IPS DF 6.9 (cell line): ENCODE results near the gene GLOD4.

Source experiments
- DNase-seq: peaks from one replicate; pipeline ENCODE4 v3.0.0-alpha.2; 2013; ENCODE audit warnings: low read depth, low spot score
- H3K27ac ChIP-seq: one replicate; pipeline ENCODE4 v1.5.1; 2013; ENCODE audit warnings: low read length, control low read depth
- H3K27me3 ChIP-seq: 2 replicates; pipeline ENCODE4 v1.6.1; 2013; ENCODE audit warnings: mild to moderate bottlenecking, low read length; ENCODE audit not compliant: control insufficient read depth, insufficient read depth
- H3K36me3 ChIP-seq: 2 replicates; pipeline ENCODE4 v1.6.1; 2013; ENCODE audit warnings: low read length; ENCODE audit not compliant: control insufficient read depth, insufficient read depth
- H3K4me1 ChIP-seq: 2 replicates; pipeline ENCODE4 v1.6.1; 2013; ENCODE audit warnings: low read length; ENCODE audit not compliant: control insufficient read depth, insufficient read depth
- H3K4me3 ChIP-seq: 2 replicates; pipeline ENCODE4 v1.5.1; 2013; ENCODE audit warnings: mild to moderate bottlenecking, low read length
- H3K9me3 ChIP-seq: 2 replicates; pipeline ENCODE4 v1.6.1; 2013; ENCODE audit warnings: low read length, inconsistent platforms; ENCODE audit not compliant: control insufficient read depth, insufficient read depth
- WGBS: extraction: QIAGEN DNeasy Blood & Tissue Kit; methylation state at CpG from one replicate; pipeline ENCODE4 v1.1.7; 2013; ENCODE audit warnings: mixed read lengths, missing lambda C conversion rate; ENCODE audit not compliant: insufficient read length, insufficient coverage; 5-methylcytosine and 5-hydroxymethylcytosine counted together

GLOD4 gene

DNA sequence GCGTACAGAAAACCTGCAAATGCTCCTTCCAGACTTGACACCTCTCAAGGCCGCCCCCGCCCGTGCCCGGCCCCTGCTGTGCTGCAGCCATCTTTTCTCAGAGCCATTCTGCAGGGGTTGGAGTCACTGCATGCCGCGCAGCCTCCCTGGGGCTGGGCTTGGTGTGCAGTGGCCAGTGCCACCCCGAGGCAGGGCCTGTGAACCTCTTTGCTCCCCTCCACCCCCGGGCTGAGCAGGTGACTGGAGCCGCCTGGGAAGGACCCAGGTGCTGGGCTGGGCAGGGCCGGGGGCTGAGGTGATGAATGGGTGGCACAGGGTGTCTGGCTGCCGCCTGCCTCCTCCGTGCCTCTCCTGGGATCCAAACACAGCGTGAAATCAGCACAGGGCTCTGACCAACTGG lies 20.4 kb upstream of the GLOD4 start:
- no peak overlapping the region for H3K27ac ChIP-seq
- H3K4me1 ChIP-seq = no peaks in the 10 kb centered on the region

DNA sequence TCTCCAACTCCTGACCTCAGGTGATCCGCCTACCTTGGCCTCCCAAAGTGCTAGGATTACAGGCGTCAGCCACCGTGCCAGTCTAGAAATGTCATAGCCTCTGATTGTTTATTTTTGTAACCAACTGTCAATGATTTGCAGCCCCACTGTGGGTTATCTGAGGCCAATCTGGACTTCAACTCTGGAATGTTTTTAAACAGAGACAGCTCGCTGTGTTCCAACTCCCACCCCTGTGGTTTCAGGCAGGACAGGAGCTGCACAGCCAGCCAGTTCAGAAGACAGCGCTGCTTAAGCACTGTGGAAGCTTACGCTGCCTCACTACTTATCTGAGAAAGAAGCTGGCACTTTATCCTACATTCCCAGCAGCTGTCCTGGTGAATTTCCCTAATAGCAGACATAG lies 19.6 kb upstream of the GLOD4 start:
- H3K4me1 ChIP-seq = no peaks in the 10 kb centered on the region
- DNase-seq = no peak
- peaks cover 3% of the 10 kb centered on the region for H3K36me3 ChIP-seq
- H3K9me3 ChIP-seq = no peaks in the 10 kb centered on the region
- no CpG with 5 or more reads among the region's 6 CpGs for WGBS
- no peak overlapping the region for H3K4me3 ChIP-seq
- no peaks in the 10 kb centered on the region for H3K27me3 ChIP-seq
- no peak overlapping the region for H3K27ac ChIP-seq

More for the DNA sequence above, 20.4 kb upstream of the GLOD4 start:
- Histone ChIP-seq H3K36me3 (peaks cover 3% of the 10 kb centered on the region), H3K4me3 (no peak overlapping the region), H3K9me3 (no peaks in the 10 kb centered on the region), H3K27me3 (no peaks in the 10 kb centered on the region)
- no CpG with 5 or more reads among the region's 14 CpGs for WGBS
- no peak for DNase-seq

- WGBS = no CpG with 5 or more reads among the region's 39 CpGs
- Histone ChIP-seq H3K27ac (no peak overlapping the region), H3K4me3 (no peak overlapping the region), H3K9me3 (no peaks in the 10 kb centered on the region), H3K27me3 (no peaks in the 10 kb centered on the region), H3K4me1 (no peaks in the 10 kb centered on the region), H3K36me3 (peaks cover 3% of the 10 kb centered on the region)
- DNase-seq = no peak
These were observed 18.6 kb upstream of the GLOD4 start for GRCh38 chr17:800446-801242.

- H3K9me3 ChIP-seq = no peaks in the 10 kb centered on the region
- H3K4me1 ChIP-seq = no peaks in the 10 kb centered on the region
- H3K4me3 ChIP-seq = no peak overlapping the region
- DNase-seq = no peak
- H3K27me3 ChIP-seq = no peaks in the 10 kb centered on the region
- H3K27ac ChIP-seq = no peak overlapping the region
- no CpG with 5 or more reads among the region's 11 CpGs for WGBS
- H3K36me3 ChIP-seq = peaks cover 3% of the 10 kb centered on the region
These were observed 17.2 kb upstream of the GLOD4 start for GRCh38 chr17:799261-799660.

GRCh38 chr17:798246-798645 lies 16.2 kb upstream of the GLOD4 start:
- no CpG with 5 or more reads among the region's 11 CpGs for WGBS
- Histone ChIP-seq H3K4me1 (no peaks in the 10 kb centered on the region), H3K27me3 (no peaks in the 10 kb centered on the region), H3K4me3 (no peak overlapping the region), H3K9me3 (no peaks in the 10 kb centered on the region), H3K27ac (no peak overlapping the region), H3K36me3 (peaks cover 3% of the 10 kb centered on the region)
- no peak for DNase-seq

GRCh38 chr17:797236-797840 lies 15.3 kb upstream of the GLOD4 start:
- no CpG with 5 or more reads among the region's 22 CpGs for WGBS

DNA sequence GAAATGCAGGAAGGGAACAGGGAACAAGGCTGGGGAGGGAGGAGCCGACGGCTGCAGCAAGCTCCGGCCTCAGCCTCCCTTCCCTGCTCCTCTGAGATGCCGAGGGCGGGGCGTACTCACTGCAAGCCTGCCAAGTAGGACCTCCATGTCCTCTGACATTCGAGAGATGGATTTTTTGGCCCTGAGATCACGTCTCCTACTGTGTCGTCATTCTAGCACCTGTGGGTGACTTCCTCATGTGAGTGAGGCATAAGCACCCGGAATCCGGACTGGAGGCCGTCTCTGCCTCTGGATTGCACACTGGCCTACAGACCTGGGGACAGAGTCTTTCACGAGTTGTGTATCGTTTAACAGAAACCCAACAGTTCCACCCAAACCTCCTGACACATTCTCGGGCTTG lies 14.5 kb upstream of the GLOD4 start:
- no peaks in the 10 kb centered on the region for H3K27me3 ChIP-seq
- peaks cover 12% of the 10 kb centered on the region for H3K36me3 ChIP-seq
- no CpG with 5 or more reads among the region's 15 CpGs for WGBS
- no peaks in the 10 kb centered on the region for H3K4me1 ChIP-seq
- DNase-seq = no peak
- H3K27ac ChIP-seq = no peak overlapping the region
- no peaks in the 10 kb centered on the region for H3K9me3 ChIP-seq
- H3K4me3 ChIP-seq = no peak overlapping the region

More at GRCh38 chr17:797236-797840, 15.3 kb upstream of the GLOD4 start:
- Histone ChIP-seq H3K9me3 (no peaks in the 10 kb centered on the region), H3K4me3 (no peak overlapping the region), H3K27ac (no peak overlapping the region), H3K36me3 (peaks cover 5% of the 10 kb centered on the region), H3K27me3 (no peaks in the 10 kb centered on the region), H3K4me1 (no peaks in the 10 kb centered on the region)
- DNase-seq = no peak

- no CpG with 5 or more reads among the region's 9 CpGs for WGBS
- H3K27ac ChIP-seq = no peak overlapping the region
- H3K27me3 ChIP-seq = no peaks in the 10 kb centered on the region
- H3K36me3 ChIP-seq = peaks cover 11% of the 10 kb centered on the region
- no peaks in the 10 kb centered on the region for H3K9me3 ChIP-seq
- no peak for DNase-seq
- no peak overlapping the region for H3K4me3 ChIP-seq
- H3K4me1 ChIP-seq = no peaks in the 10 kb centered on the region
These were observed 13.6 kb upstream of the GLOD4 start for GRCh38 chr17:795721-796120.

DNA sequence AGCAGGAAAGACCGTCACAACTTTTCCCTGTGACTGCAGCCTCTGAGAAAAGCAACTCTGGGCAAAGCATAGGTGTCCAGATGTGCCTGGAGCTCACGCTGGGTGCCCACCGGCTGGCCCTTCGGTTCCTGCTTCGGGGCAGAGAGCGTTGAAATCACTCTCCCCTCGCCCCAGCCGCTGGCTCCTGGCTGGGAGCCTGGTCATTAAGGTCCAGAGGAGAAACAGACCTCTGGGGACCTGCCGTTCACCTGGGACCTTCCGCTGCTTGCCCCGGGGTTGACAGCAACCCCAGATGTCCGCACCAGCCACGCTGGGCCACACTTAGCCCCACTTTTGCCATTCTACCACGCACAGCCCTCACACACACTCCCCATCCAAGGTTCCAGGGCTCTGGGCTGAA lies 13.2 kb upstream of the GLOD4 start:
- no peak overlapping the region for H3K27ac ChIP-seq
- DNase-seq = no peak
- no CpG with 5 or more reads among the region's 14 CpGs for WGBS
- no peaks in the 10 kb centered on the region for H3K4me1 ChIP-seq
- peaks cover 11% of the 10 kb centered on the region for H3K36me3 ChIP-seq
- H3K4me3 ChIP-seq = no peak overlapping the region
- no peaks in the 10 kb centered on the region for H3K27me3 ChIP-seq
- no peaks in the 10 kb centered on the region for H3K9me3 ChIP-seq

- H3K4me1 ChIP-seq = no peaks in the 10 kb centered on the region
- H3K9me3 ChIP-seq = no peaks in the 10 kb centered on the region
- no peak overlapping the region for H3K27ac ChIP-seq
- no peak for DNase-seq
- WGBS = no CpG with 5 or more reads among the region's 18 CpGs
- no peak overlapping the region for H3K4me3 ChIP-seq
- peaks cover 11% of the 10 kb centered on the region for H3K36me3 ChIP-seq
- no peaks in the 10 kb centered on the region for H3K27me3 ChIP-seq
These were observed 12.8 kb upstream of the GLOD4 start for GRCh38 chr17:794876-795275.

DNA sequence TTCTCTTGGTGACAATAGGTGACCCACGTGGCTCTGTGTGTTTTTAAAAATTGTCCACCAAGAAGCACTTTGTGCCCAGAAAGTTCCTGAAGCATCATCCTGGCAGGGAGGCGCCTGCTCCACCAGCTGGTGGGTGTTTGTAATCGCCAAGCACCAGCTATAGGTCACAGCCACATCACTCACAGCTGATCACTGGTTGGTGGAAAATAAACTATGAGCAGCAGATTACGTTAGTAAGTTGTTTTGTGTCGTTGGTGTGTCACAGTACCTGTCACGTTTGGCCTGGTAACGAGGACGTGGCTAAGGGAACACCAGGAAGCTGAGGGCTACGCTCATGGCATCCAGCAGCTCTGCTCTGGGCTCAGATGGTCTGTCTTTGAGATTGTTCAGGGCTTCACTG lies 10.2 kb upstream of the GLOD4 start:
- no peak for DNase-seq
- Histone ChIP-seq H3K4me1 (no peaks in the 10 kb centered on the region), H3K9me3 (no peaks in the 10 kb centered on the region), H3K4me3 (no peak overlapping the region), H3K27ac (no peak overlapping the region), H3K36me3 (peaks cover 11% of the 10 kb centered on the region), H3K27me3 (no peaks in the 10 kb centered on the region)
- no CpG with 5 or more reads among the region's 9 CpGs for WGBS
